Breast epithelium (tissue), 4 donors: ENCODE data around the gene CLCN1. TPM values are rescaled to one million over a fixed set of nuclear protein-coding genes. Genes with fewer than 3 reads are reported as not detected.

ENCODE experiments used
- DNase-seq, 2 donors: peaks; one replicate each; pipeline ENCODE4 v3.0.0-alpha.2; 2019; ENCODE audit warnings: low spot score in 2 of 2
- H3K27ac ChIP-seq, 2 donors: fragments of 200-600 bp; sonication (generic) in 1 of 2; one replicate each; pipeline ENCODE4 v1.5.1; 2016 to 2019; ENCODE audit warnings: mild to moderate bottlenecking in 1 of 2
- H3K27me3 ChIP-seq, 2 donors: fragments of 200-600 bp; sonication (generic) in 1 of 2; one replicate each; pipeline versions ENCODE4 v1.5.1 to v1.6.0; 2017 to 2019; ENCODE audit warnings: control low read depth in 1 of 2, mild to moderate bottlenecking in 1 of 2
- H3K36me3 ChIP-seq: fragments of 200-600 bp; one replicate; pipeline ENCODE4 v1.5.1; 2019
- H3K4me1 ChIP-seq, 2 donors: fragments of 200-600 bp; sonication (generic); one replicate each; pipeline ENCODE4 v1.5.1; 2016 to 2019; ENCODE audit warnings: control low read depth in 1 of 2
- H3K4me3 ChIP-seq, 3 donors: fragments of 200-600 bp; sonication (generic); 1 replicate in 2 of 3; 2 replicates in 1 of 3; pipeline ENCODE4 v1.5.1; 2016 to 2019; ENCODE audit warnings: mild to moderate bottlenecking in 3 of 3, moderate library complexity in 2 of 3
- H3K9me3 ChIP-seq, 2 donors: fragments of 200-600 bp; sonication (generic) in 1 of 2; one replicate each; pipeline ENCODE4 v1.5.1; 2016 to 2019; ENCODE audit warnings: control low read depth in 1 of 2
- POLR2A ChIP-seq: fragments of 450-650 bp; IDR thresholded peaks from one replicate; pipeline ENCODE4 v1.6.1; 2016; ENCODE audit warnings: antibody characterized with exemption, mild to moderate bottlenecking, moderate library complexity
- POLR2AphosphoS5 ChIP-seq, 3 donors: sonication (generic); formaldehyde crosslinking; IDR thresholded peaks; one replicate each; pipeline ENCODE4 v1.6.1; 2017; ENCODE audit warnings: antibody characterized with exemption in 3 of 3
- intact Hi-C: fragments of 100-400 bp; cut with DNase I; formaldehyde crosslinking; loops from one replicate; pipeline ENCODE4 v1.15.1; 2023; ENCODE audit warnings: low total_unique reads
- total RNA-seq, 3 donors: library from RNA; depleted of rRNA; stranded (reverse); fragments of >200 nt; gene quantifications; one replicate each; pipeline ENCODE4 v1.1.0, GENCODE V29; 2016
- TF ChIP-seq, protein P1 (sequence below), 3 donors: fragments of 450-650 bp; IDR thresholded peaks; one replicate each; pipeline ENCODE4 v1.5.1; 2016 to 2017; ENCODE audit warnings: antibody characterized with exemption in 3 of 3, mild to moderate bottlenecking in 3 of 3, moderate library complexity in 3 of 3

CLCN1 gene
- total RNA-seq, 3 donors from 2014 or later, result 0.29 TPM; not detected in 2

DNA sequence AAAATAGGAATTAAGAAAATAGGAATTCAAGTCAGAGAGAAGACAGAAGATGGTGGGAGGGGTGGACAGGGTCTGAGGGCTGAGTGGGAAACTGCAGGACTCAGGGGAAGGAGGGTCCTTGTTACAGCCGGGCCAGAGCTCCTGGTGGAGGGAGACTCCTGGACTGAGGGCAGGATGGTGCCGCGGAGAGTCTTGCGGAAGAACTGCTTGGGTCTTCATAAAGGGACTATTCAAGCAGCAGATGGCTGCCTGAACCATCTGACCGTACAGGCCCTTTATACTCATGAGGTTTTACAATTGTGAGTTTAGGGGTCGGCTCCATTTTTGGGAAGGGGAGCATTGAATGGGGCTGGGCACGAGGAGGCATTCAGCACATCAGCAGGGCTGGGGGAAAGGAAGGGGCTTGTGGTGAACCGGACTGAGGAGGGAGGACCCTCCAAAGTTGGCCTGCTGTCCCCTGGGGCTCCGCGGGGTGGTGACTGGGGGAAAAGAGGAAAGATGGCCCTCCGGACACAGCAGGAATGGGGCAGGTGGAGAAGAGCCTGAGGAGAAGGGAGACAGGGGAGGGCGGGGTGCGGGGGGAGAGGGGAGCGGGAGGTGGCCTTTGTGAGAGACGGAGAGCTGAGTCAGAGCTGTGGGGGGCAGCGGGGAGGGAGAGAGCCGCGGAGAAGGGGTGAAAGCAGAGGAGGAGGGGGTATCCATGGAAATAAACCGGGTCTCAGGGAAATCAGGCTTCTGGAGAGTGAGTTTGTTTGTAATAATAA lies 45.1 kb downstream of the CLCN1 start:
- intact Hi-C loops, result no loop called here
- H3K27me3 ChIP-seq, result peaks cover 0 to 18% of the 10 kb centered on the region in 2 donors
- DNase-seq, result no peak

DNA sequence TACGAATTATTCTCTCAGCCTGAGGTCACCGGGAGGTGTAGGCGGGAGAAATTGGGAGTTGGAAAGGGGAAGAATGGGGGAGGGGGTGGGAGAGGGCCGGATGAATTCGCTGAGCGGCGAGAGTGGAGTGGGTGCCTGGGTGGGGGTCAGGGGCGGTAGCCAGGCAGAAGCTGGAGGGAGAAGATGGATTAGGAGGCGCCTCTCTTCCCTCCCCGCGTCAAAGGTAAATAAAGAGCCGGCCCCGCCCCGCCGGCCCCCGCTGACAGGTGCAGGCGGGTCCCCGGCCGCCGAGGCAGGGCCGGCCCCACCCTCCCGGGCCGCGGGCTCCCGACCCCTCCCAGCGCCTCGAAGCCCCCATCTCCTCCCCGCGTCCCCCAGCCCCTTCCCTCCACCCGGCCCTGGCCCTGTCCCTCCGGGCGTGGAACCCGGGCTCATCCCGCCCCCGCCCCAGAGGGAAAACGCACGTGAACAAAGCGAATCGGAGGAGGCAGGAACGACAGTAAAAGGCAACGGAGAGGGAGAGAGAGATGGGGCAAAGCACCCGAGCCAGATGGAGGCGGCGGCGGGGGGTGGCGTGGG lies 45.7 kb downstream of the CLCN1 start:
- Histone ChIP-seq H3K36me3 (no peaks in the 10 kb centered on the region), H3K4me3 (peak overlapping the region; percentile 54 to 91 (median 63)), H3K4me1 (no peaks in the 10 kb centered on the region), H3K27me3 (peaks cover 0 to 18% of the 10 kb centered on the region in 2 donors), H3K9me3 (no peaks in the 10 kb centered on the region), H3K27ac (no peak overlapping the region)
- DNase-seq, result no peak
- TF ChIP-seq, protein P1, sequence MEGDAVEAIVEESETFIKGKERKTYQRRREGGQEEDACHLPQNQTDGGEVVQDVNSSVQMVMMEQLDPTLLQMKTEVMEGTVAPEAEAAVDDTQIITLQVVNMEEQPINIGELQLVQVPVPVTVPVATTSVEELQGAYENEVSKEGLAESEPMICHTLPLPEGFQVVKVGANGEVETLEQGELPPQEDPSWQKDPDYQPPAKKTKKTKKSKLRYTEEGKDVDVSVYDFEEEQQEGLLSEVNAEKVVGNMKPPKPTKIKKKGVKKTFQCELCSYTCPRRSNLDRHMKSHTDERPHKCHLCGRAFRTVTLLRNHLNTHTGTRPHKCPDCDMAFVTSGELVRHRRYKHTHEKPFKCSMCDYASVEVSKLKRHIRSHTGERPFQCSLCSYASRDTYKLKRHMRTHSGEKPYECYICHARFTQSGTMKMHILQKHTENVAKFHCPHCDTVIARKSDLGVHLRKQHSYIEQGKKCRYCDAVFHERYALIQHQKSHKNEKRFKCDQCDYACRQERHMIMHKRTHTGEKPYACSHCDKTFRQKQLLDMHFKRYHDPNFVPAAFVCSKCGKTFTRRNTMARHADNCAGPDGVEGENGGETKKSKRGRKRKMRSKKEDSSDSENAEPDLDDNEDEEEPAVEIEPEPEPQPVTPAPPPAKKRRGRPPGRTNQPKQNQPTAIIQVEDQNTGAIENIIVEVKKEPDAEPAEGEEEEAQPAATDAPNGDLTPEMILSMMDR (IDR thresholded peaks at IDR 0.05), result no peak
- intact Hi-C loops, result no loop called here

More for the DNA sequence above, 45.1 kb downstream of the CLCN1 start:
- H3K27ac ChIP-seq, result no peak overlapping the region
- TF ChIP-seq POLR2AphosphoS5 (IDR thresholded peaks at IDR 0.05) (no peak), POLR2A (no peak)
- TF ChIP-seq, protein P1 (IDR thresholded peaks at IDR 0.05), result no peak
- no peaks in the 10 kb centered on the region for H3K4me1 ChIP-seq
- H3K9me3 ChIP-seq, result no peaks in the 10 kb centered on the region
- H3K36me3 ChIP-seq, result no peaks in the 10 kb centered on the region
- H3K4me3 ChIP-seq, result peak overlapping the region in 2 of 3 donors; percentile 63 to 91

DNA sequence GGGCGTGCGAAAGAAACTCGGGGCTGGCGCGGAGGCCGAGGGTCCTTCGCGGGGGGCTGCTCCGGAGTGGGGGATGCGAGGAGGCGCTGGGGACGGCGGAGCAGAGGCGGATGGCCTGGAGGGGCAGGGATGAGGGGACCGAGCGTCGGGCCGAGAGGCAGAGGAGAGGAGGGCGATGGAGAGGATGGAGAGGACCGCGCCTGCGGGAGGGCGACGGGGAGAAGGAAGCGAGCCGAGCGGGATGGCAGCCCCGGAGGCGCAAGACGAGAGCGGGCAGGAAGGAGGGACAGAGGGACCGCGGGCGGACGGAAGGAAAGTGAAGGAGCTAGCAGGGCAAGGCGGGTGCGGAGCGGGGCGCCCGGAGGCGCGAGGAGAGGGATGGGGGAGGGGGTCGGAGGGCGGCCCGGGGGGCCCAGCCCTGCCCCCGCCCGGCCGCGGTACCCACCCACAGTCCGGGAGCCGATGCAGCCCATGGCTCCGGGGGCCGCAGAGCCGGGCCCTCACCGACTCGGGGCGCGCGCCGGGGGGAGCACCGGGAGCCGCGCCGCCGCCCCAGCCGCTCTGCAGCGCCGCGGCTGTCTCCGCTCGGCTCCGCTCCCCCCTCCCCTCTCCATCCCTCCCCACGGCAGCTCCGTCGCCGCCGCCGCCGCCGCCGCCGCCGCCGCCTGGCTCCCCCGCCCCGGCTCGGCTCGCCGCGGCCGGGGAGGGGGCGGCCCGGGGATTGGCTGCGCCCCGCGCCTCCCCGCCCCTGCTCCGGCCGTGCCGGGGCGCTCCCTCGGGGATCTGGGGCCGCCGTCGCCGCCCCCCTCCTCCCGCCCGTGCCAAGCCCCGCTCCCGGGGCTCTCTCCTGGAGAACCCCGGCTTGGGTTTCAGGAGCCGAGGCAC lies 46.5 kb downstream of the CLCN1 start, which contains the start of gene FAM131B:
Gene FAM131B, minus strand, starts transcription at position 583 of the 885 bp plus-strand sequence. Its CDS starts 110 bp downstream, at position 473.
- H3K27ac ChIP-seq, result no peak within 1 kb of the TSS
- intact Hi-C loops, result no loop called here

DNA sequence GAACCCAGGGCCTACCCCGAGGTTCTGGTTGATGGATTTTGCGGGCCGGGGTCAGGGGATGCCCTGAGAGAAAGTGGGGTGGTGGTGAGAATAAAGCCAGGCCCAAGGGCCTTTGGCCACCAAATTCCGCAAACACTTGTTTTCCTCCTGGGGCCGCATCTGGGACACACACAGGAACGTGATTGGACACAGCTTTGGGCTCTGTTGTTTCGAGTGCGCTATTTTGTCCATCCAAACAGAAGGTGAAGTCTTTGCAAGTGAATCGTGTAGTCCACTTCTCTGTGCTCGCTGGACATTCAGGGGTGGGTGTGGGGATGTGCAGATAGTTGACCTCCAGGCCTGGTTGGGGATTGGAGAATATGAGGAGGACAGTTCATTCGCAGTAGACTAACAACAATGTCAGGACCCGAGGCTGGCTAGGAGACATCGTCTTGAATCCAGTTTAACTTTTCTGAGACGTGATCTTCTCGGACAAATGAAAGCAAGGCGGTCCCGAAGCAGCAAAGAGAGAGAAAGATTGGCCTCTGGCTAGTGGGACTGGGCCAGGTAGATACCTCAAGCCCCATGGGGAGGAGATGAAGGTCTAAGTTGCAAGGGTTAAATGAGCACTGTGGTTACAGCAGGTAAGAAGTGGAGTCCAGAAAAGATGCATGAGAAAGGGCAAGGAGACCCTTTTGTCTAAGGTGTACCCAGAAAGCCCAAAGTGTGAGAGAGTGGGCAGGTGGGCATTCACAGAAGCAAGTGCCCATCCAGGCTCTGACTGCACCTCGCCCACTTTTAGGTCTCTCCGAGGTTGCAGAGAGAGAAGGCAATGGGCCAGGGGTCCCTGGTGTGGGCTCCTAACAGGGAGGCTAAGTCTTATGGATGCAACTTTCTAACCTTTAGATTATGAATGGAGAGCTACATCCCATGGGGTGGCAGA lies 47.4 kb downstream of the CLCN1 start:
- H3K36me3 ChIP-seq, result no peaks in the 10 kb centered on the region
- peak overlapping the region; percentile 54 to 91 (median 63) for H3K4me3 ChIP-seq
- peaks cover 0 to 18% of the 10 kb centered on the region in 2 donors for H3K27me3 ChIP-seq
- no peak for DNase-seq
- no peaks in the 10 kb centered on the region for H3K4me1 ChIP-seq
- H3K27ac ChIP-seq, result no peak overlapping the region
- H3K9me3 ChIP-seq, result no peaks in the 10 kb centered on the region
- TF ChIP-seq, protein P1 (IDR thresholded peaks at IDR 0.05), result no peak
- TF ChIP-seq POLR2A (no peak), POLR2AphosphoS5 (IDR thresholded peaks at IDR 0.05) (no peak)
- intact Hi-C loops, result no loop called here

More for the DNA sequence above, 46.5 kb downstream of the CLCN1 start, which contains the start of gene FAM131B:
- TF ChIP-seq POLR2AphosphoS5 (IDR thresholded peaks at IDR 0.05) (no peak), POLR2A (no peak)
- TF ChIP-seq, protein P1 (IDR thresholded peaks at IDR 0.05), result no peak
- peaks cover 0 to 18% of the 10 kb centered on the region in 2 donors for H3K27me3 ChIP-seq
- no peaks in the 10 kb centered on the region for H3K4me1 ChIP-seq
- no peak for DNase-seq
- peak within 1 kb of the TSS; percentile 54 to 91 (median 63) for H3K4me3 ChIP-seq
- no peaks in the 10 kb centered on the region for H3K36me3 ChIP-seq
- no peaks in the 10 kb centered on the region for H3K9me3 ChIP-seq
